Measurements from ENCODE around the gene FBXL19. TPM values are rescaled to one million over a fixed set of nuclear protein-coding genes. Genes with fewer than 3 reads are reported as not detected.
A peak's percentile ranks its signal among the peaks of the same experiment; 100 is the strongest.

The FBXL19 gene
- total and polyA plus RNA-seq, 2 of the 13 experiments (the other 11 are each of a cell fraction or from before 2014, with no cell fraction given) = 6.0 to 13.7 TPM

DNA sequence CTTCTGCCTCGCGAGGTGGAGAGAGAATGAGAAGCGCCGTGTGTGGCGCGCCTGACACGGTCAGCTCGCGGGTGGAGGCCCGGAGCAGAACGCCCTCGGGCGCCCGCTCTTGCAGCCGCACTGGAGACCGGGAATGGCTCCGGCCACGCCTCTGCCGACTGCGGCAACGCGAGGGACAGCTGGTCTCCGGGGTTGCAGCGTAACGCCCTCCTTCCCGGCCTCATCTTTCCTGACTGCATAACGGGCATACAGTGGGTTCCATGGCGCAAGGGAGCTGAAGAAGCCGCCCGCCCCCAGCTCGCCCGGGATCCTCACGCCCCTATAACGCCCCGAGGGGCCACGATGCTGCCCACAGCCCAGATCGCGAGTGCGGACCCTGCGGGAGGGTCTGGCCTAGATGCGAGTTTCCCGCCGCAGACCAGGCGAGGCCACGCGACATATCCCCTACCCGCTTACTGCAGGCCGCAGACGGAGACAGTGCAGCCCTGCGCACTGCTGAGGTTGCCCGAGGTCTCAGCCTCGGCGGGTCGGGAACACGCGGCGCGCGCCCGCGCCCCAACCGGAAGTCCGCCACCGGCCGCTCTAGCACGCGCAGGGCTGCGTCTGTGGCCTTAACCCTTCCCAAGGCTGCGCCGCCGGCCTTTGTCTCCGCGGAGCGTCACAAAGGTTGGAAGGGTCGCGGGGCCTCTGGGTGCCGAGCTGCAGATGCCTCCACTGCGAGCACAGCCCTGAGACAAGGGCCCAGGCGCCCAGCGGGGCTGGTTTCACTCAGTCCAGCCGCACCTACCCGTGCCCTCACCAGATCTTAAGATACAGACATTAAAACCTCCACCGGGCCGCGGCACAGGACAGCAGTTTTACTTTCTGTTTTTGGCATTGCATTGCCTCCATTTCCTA is 48.3 kb upstream of the FBXL19 start (continued):
- TF ChIP-seq ARHGAP35 (CRISPR knock-in tag; IDR thresholded peaks at IDR 0.05; ENCODE audit: borderline replicate concordance) (peak; percentile 99), ZNF225 (CRISPR knock-in tag; IDR thresholded peaks at IDR 0.05) (peak; percentile 99), CC2D1A (CRISPR knock-in tag; IDR thresholded peaks at IDR 0.05) (0 out of 2 replicates have a peak, but pooled peaks have one; percentile 16), RXRA (CRISPR knock-in tag; IDR thresholded peaks at IDR 0.05) (peak; percentile 97), ZNF34 (CRISPR knock-in tag; IDR thresholded peaks at IDR 0.05; ENCODE audit: borderline replicate concordance) (peak; percentile 98), ZNF644 (CRISPR knock-in tag; IDR thresholded peaks at IDR 0.05; ENCODE audit: low read depth) (no peak; the same call in 1 of the 2 replicates), MLLT10 (CRISPR knock-in tag; IDR thresholded peaks at IDR 0.05) (no peak), ZNF205 (CRISPR knock-in tag; IDR thresholded peaks at IDR 0.05) (peak; percentile 97), IKZF1 (IDR thresholded peaks at IDR 0.05) (no peak), JUNB (CRISPR knock-in tag; IDR thresholded peaks at IDR 0.05; ENCODE audit: borderline replicate concordance) (no peak; the same call in 1 of the 2 replicates), JUN (CRISPR knock-in tag; IDR thresholded peaks at IDR 0.05) (peak; percentile 74), ASH2L (IDR thresholded peaks at IDR 0.05; ENCODE audit: insufficient read length, low read depth, low read length) (peak; percentile 95), XRCC5 (optimal IDR thresholded peaks at IDR 0.05; ENCODE audit: low read length) (peak; percentile 93), ZNF720 (CRISPR knock-in tag; IDR thresholded peaks at IDR 0.05) (no peak), ZNF17 (CRISPR knock-in tag; IDR thresholded peaks at IDR 0.05) (peak; percentile 96), ZBTB8A (CRISPR knock-in tag; IDR thresholded peaks at IDR 0.05; ENCODE audit: borderline replicate concordance, low read depth) (peak; percentile 73; the same call in 1 of the 2 replicates), ZNF556 (CRISPR knock-in tag; IDR thresholded peaks at IDR 0.05; ENCODE audit: borderline replicate concordance) (peak; percentile 97), ZNF850 (CRISPR knock-in tag; conservative IDR thresholded peaks at IDR 0.05) (0 out of 2 replicates have a peak, but pooled peaks have one; percentile 56), MTF1 (CRISPR knock-in tag; IDR thresholded peaks at IDR 0.05) (peak; percentile 90)
- TF ChIP-seq, protein P1, sequence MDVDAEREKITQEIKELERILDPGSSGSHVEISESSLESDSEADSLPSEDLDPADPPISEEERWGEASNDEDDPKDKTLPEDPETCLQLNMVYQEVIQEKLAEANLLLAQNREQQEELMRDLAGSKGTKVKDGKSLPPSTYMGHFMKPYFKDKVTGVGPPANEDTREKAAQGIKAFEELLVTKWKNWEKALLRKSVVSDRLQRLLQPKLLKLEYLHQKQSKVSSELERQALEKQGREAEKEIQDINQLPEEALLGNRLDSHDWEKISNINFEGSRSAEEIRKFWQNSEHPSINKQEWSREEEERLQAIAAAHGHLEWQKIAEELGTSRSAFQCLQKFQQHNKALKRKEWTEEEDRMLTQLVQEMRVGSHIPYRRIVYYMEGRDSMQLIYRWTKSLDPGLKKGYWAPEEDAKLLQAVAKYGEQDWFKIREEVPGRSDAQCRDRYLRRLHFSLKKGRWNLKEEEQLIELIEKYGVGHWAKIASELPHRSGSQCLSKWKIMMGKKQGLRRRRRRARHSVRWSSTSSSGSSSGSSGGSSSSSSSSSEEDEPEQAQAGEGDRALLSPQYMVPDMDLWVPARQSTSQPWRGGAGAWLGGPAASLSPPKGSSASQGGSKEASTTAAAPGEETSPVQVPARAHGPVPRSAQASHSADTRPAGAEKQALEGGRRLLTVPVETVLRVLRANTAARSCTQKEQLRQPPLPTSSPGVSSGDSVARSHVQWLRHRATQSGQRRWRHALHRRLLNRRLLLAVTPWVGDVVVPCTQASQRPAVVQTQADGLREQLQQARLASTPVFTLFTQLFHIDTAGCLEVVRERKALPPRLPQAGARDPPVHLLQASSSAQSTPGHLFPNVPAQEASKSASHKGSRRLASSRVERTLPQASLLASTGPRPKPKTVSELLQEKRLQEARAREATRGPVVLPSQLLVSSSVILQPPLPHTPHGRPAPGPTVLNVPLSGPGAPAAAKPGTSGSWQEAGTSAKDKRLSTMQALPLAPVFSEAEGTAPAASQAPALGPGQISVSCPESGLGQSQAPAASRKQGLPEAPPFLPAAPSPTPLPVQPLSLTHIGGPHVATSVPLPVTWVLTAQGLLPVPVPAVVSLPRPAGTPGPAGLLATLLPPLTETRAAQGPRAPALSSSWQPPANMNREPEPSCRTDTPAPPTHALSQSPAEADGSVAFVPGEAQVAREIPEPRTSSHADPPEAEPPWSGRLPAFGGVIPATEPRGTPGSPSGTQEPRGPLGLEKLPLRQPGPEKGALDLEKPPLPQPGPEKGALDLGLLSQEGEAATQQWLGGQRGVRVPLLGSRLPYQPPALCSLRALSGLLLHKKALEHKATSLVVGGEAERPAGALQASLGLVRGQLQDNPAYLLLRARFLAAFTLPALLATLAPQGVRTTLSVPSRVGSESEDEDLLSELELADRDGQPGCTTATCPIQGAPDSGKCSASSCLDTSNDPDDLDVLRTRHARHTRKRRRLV (CRISPR knock-in tag; IDR thresholded peaks at IDR 0.05) = peak; percentile 75; the same call in 1 of the 2 replicates
- TF ChIP-seq, protein P2, sequence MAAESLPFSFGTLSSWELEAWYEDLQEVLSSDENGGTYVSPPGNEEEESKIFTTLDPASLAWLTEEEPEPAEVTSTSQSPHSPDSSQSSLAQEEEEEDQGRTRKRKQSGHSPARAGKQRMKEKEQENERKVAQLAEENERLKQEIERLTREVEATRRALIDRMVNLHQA (CRISPR knock-in tag; IDR thresholded peaks at IDR 0.05) = no peak
- TF ChIP-seq, protein P3, sequence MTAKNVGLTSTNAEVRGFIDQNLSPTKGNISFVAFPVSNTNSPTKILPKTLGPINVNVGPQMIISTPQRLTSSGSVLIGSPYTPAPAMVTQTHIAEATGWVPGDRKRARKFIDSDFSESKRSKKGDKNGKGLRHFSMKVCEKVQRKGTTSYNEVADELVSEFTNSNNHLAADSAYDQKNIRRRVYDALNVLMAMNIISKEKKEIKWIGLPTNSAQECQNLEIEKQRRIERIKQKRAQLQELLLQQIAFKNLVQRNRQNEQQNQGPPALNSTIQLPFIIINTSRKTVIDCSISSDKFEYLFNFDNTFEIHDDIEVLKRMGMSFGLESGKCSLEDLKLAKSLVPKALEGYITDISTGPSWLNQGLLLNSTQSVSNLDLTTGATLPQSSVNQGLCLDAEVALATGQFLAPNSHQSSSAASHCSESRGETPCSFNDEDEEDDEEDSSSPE (CRISPR knock-in tag; IDR thresholded peaks at IDR 0.05) = peak; percentile 89
- TF ChIP-seq, protein P4, sequence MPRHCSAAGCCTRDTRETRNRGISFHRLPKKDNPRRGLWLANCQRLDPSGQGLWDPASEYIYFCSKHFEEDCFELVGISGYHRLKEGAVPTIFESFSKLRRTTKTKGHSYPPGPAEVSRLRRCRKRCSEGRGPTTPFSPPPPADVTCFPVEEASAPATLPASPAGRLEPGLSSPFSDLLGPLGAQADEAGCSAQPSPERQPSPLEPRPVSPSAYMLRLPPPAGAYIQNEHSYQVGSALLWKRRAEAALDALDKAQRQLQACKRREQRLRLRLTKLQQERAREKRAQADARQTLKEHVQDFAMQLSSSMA (CRISPR knock-in tag; IDR thresholded peaks at IDR 0.05) = peak; percentile 96; the same call in 1 of the 2 replicates

Data from HepG2 (cell line).